Natural killer cell (primary cell): Measurements from ENCODE around the gene RMND5A. TPM values are rescaled to one million over a fixed set of nuclear protein-coding genes. Genes with fewer than 3 reads are reported as not detected.

Experiments
- ATAC-seq, 3 donors: fragments of 150-1000 bp in 2 of 3; fragments of 200-7000 bp in 1 of 3; cut with Tn5 transposase; 1 replicate in 1 of 3; 2 replicates in 2 of 3; pipeline ENCODE4 v1.10.0; 2021; ENCODE audit warnings: mild to moderate bottlenecking in 2 of 3, moderate library complexity in 2 of 3
- DNase-seq, 2 donors: peaks; one replicate each; pipeline versions ENCODE4 v3.0.0 to v3.0.0-alpha.2; 2013 to 2021; ENCODE audit warnings: mixed read lengths in 1 of 2
- H3K27ac ChIP-seq: one replicate; pipeline ENCODE4 v1.5.1; 2013; ENCODE audit warnings: mild to moderate bottlenecking, low read length
- H3K27me3 ChIP-seq: one replicate; pipeline ENCODE4 v1.6.1; 2013; ENCODE audit warnings: low read length; ENCODE audit not compliant: control insufficient read depth, insufficient read depth
- H3K36me3 ChIP-seq: one replicate; pipeline ENCODE4 v1.6.1; 2013; ENCODE audit warnings: low read length; ENCODE audit not compliant: control insufficient read depth, insufficient read depth
- H3K4me1 ChIP-seq: one replicate; pipeline ENCODE4 v1.6.1; 2013; ENCODE audit warnings: low read length; ENCODE audit not compliant: control insufficient read depth, insufficient read depth
- H3K4me3 ChIP-seq: one replicate; pipeline ENCODE4 v1.5.1; 2013; ENCODE audit warnings: low read length
- H3K9me3 ChIP-seq: one replicate; pipeline ENCODE4 v1.6.1; 2013; ENCODE audit warnings: low read length; ENCODE audit not compliant: control insufficient read depth, insufficient read depth
- H3K27ac Mint-ChIP-seq, 2 donors: one replicate each; pipeline ENCODE4 v1.8.0; 2022; ENCODE audit warnings: mild to moderate bottlenecking in 2 of 2, mixed read lengths in 2 of 2, moderate library complexity in 1 of 2
- H3K27me3 Mint-ChIP-seq, 2 donors: one replicate each; pipeline ENCODE4 v1.8.0; 2022; ENCODE audit warnings: low read depth in 2 of 2, mixed read lengths in 2 of 2
- H3K36me3 Mint-ChIP-seq: one replicate; pipeline ENCODE4 v1.8.0; 2022; ENCODE audit warnings: mixed read lengths
- H3K4me1 Mint-ChIP-seq, 2 donors: one replicate each; pipeline ENCODE4 v1.8.0; 2022; ENCODE audit warnings: mixed read lengths in 2 of 2
- H3K4me3 Mint-ChIP-seq: one replicate; pipeline ENCODE4 v1.8.0; 2022; ENCODE audit warnings: mild to moderate bottlenecking, moderate library complexity, mixed read lengths
- H3K9me3 Mint-ChIP-seq, 2 donors: one replicate each; pipeline ENCODE4 v1.8.0; 2022; ENCODE audit warnings: mixed read lengths in 2 of 2
- WGBS: methylation state at CpG from one replicate; pipeline ENCODE4 v1.1.7; 2013; ENCODE audit warnings: missing lambda C conversion rate; ENCODE audit not compliant: insufficient coverage; 5-methylcytosine and 5-hydroxymethylcytosine counted together
- intact Hi-C: fragments of 100-400 bp; cut with micrococcal nuclease; formaldehyde crosslinking; loops from one replicate; pipeline ENCODE4 v1.14.2; 2022
- total RNA-seq, 4 donors: library from RNA; stranded (reverse); fragments of 120-200 nt in 1 of 4; gene quantifications; one replicate each; pipeline versions ENCODE4 v1.2.3 to v1.2.4, GENCODE V29; 2013 to 2022
- TF ChIP-seq, protein P1 (sequence below): fragments of 200-600 bp; IDR thresholded peaks from one replicate; pipeline ENCODE4 v1.8.0; 2022; ENCODE audit warnings: antibody characterized with exemption

Gene RMND5A
- total RNA-seq, 3 donors from 2014 or later (not counting 1 experiment from before 2014, with no cell fraction given), result 35.3 to 63.3 (median 54.3) TPM

DNA sequence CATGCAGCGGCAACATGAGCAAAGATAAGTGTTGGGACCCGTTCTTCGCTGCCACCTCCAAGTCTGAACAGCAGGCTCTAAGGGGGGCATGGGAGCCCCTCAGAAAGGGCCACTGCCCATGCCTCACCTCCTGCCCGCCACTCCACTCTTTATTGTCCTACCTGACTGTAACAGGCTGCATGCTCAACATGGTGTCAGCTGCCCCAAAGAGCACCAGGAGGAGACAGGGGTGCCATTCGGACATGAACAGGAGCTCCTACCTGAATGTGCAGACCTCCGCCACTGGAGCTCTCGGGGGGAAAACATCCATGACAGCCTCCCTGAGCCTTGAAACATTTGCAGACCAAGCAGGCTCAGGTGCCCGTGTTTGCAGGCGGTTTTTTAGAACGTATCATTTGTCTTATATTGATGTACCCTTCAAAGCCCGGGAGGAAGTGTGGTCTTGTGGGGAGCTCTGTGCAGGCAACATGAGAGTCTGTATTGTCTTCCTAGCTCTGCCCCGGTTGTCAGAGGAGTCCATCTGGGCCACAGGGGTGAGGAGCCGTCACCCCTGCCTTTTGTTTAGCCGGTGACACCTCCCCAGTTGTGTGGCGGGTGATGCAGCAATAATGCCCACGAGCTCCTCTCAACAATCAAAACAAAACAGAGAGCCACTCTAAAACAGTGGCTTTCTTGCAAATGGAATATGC lies 105.7 kb downstream of the RMND5A start:
- peak; percentile 21 to 87 for DNase-seq
- peaks cover 2% of the 10 kb centered on the region for H3K9me3 ChIP-seq
- H3K4me1 ChIP-seq, result peaks cover 4% of the 10 kb centered on the region
- peak overlapping the region; percentile 16 for H3K27ac ChIP-seq
- no peaks in the 10 kb centered on the region for H3K27me3 ChIP-seq
- H3K4me1 Mint-ChIP-seq, result peaks cover 6 to 10% of the 10 kb centered on the region in 2 donors
- ATAC-seq, result peak; percentile 84 to 93 (median 91)
- H3K36me3 ChIP-seq, result no peaks in the 10 kb centered on the region
- H3K9me3 Mint-ChIP-seq, result no peaks in the 10 kb centered on the region
- peak overlapping the region; percentile 46 to 72 for H3K27ac Mint-ChIP-seq
- intact Hi-C loops, result no loop called here
- TF ChIP-seq, protein P1, sequence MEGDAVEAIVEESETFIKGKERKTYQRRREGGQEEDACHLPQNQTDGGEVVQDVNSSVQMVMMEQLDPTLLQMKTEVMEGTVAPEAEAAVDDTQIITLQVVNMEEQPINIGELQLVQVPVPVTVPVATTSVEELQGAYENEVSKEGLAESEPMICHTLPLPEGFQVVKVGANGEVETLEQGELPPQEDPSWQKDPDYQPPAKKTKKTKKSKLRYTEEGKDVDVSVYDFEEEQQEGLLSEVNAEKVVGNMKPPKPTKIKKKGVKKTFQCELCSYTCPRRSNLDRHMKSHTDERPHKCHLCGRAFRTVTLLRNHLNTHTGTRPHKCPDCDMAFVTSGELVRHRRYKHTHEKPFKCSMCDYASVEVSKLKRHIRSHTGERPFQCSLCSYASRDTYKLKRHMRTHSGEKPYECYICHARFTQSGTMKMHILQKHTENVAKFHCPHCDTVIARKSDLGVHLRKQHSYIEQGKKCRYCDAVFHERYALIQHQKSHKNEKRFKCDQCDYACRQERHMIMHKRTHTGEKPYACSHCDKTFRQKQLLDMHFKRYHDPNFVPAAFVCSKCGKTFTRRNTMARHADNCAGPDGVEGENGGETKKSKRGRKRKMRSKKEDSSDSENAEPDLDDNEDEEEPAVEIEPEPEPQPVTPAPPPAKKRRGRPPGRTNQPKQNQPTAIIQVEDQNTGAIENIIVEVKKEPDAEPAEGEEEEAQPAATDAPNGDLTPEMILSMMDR, result no peak
- peak overlapping the region; percentile 63 for H3K4me3 Mint-ChIP-seq
- WGBS, result 57% methylated on average over 16 of the region's 16 CpGs
- no peaks in the 10 kb centered on the region for H3K36me3 Mint-ChIP-seq
- peak overlapping the region; percentile 3 for H3K4me3 ChIP-seq
- H3K27me3 Mint-ChIP-seq, result peaks cover 0 to 3% of the 10 kb centered on the region in 2 donors

DNA sequence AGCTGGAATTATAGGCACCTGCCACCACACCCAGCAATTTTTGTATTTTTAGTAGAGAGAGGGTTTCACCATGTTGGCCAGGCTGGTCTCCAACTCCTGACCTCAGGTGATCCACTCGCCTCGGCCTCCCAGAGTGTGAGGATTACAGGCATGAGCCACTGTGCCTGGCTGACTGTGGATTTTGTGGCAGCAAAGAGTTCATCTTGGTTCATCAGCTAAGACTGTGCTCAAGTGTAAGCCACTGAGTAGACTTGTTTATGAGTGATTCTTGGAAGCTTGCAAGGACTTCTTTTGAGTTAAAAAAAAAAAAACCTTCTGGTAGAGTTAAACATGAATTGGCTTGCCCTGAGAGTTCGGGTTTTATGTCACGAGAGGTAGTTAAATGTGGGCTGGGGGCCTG lies 106.9 kb downstream of the RMND5A start:
- no peak for DNase-seq
- H3K9me3 ChIP-seq, result peaks cover 2% of the 10 kb centered on the region
- intact Hi-C loops, result no loop called here
- 88% methylated on average over 4 of the region's 4 CpGs for WGBS
- H3K4me1 Mint-ChIP-seq, result peaks cover 6 to 10% of the 10 kb centered on the region in 2 donors
- peaks cover 4% of the 10 kb centered on the region for H3K4me1 ChIP-seq
- no peak overlapping the region for H3K4me3 ChIP-seq
- H3K36me3 ChIP-seq, result no peaks in the 10 kb centered on the region
- H3K27ac ChIP-seq, result no peak overlapping the region
- ATAC-seq, result no peak
- no peak overlapping the region for H3K4me3 Mint-ChIP-seq
- no peak overlapping the region for H3K27ac Mint-ChIP-seq
- peaks cover 0 to 2% of the 10 kb centered on the region in 2 donors for H3K27me3 Mint-ChIP-seq
- no peaks in the 10 kb centered on the region for H3K36me3 Mint-ChIP-seq
- TF ChIP-seq, protein P1, result no peak
- H3K27me3 ChIP-seq, result no peaks in the 10 kb centered on the region
- no peaks in the 10 kb centered on the region for H3K9me3 Mint-ChIP-seq

Other genes with a start within 250 kb of the RMND5A start
- gene CHMP3, start 156.8 kb upstream of the RMND5A start, total RNA-seq, result 10 to 100 TPM; 47.4 to 50.3 (median 49.3) TPM
- 10 to 100 TPM; 52.9 to 74.2 (median 70.9) TPM for gene RNF103, start 96.4 kb upstream of the RMND5A start, total RNA-seq
- gene CD8A, start 70.6 kb downstream of the RMND5A start, total RNA-seq, result 100 to 1,000 TPM in 2 of 3 donors, 10 to 100 TPM in 1; 85.3 to 208 (median 162) TPM
- 10 to 100 TPM in 1 of 3 donors, 1 to 10 TPM in 2; 1.9 to 22.7 (median 6.0) TPM for gene CD8B, start 141.6 kb downstream of the RMND5A start, total RNA-seq
- gene RGPD1, start 221.8 kb downstream of the RMND5A start, total RNA-seq, result under 1 TPM in 1 of 3 donors, not detected in 2; 0.20 TPM